HUES48 (cell line): ENCODE data around the gene CCR2.
"Not testable (repeated sequence)": the region's sequence is repeated elsewhere in the genome, so short reads cannot be mapped to it uniquely, and the experiment has no call there.

Source experiments
- H3K27ac ChIP-seq: one replicate; pipeline ENCODE4 v1.7.0; 2013; ENCODE audit warnings: low read depth, low read length, inconsistent platforms
- H3K27me3 ChIP-seq: 2 replicates; pipeline ENCODE4 v1.6.1; 2013; ENCODE audit warnings: mild to moderate bottlenecking, low read length; ENCODE audit not compliant: control insufficient read depth, insufficient read depth
- H3K36me3 ChIP-seq: 2 replicates; pipeline ENCODE4 v1.6.1; 2013; ENCODE audit warnings: low read length; ENCODE audit not compliant: control insufficient read depth, insufficient read depth
- H3K4me1 ChIP-seq: 2 replicates; pipeline ENCODE4 v1.6.1; 2013; ENCODE audit warnings: mild to moderate bottlenecking, low read length; ENCODE audit not compliant: control insufficient read depth, insufficient read depth
- H3K4me3 ChIP-seq: 2 replicates; pipeline ENCODE4 v1.5.1; 2013; ENCODE audit warnings: mild to moderate bottlenecking, low read depth, low read length
- H3K9ac ChIP-seq: 2 replicates; pipeline ENCODE4 v1.6.1; 2013; ENCODE audit warnings: mild to moderate bottlenecking, low read depth, low read length, moderate library complexity
- H3K9me3 ChIP-seq: 2 replicates; pipeline ENCODE4 v1.6.1; 2013; ENCODE audit warnings: low read length; ENCODE audit not compliant: control insufficient read depth, insufficient read depth

CCR2 gene

GRCh38 chr3:46353647-46354410 lies at the start of gene CCR2:
Gene CCR2 (plus strand): TSS chr3:46354111. CDS start chr3:46357528, 3,417 bp downstream.
- 0 out of 2 replicates have a peak, but pooled peaks cover 2% of the 10 kb centered on the region for H3K9me3 ChIP-seq
- no peaks in the 10 kb centered on the region for H3K36me3 ChIP-seq
- no peak within 1 kb of the TSS for H3K4me3 ChIP-seq
- no peak within 1 kb of the TSS for H3K27ac ChIP-seq
- no peak within 1 kb of the TSS for H3K9ac ChIP-seq
- H3K4me1 ChIP-seq = no peaks in the 10 kb centered on the region
- no peaks in the 10 kb centered on the region for H3K27me3 ChIP-seq

- H3K27me3 ChIP-seq = no peaks in the 10 kb centered on the region
- no peak overlapping the region for H3K9ac ChIP-seq
- no peak overlapping the region for H3K4me3 ChIP-seq
- H3K36me3 ChIP-seq = no peaks in the 10 kb centered on the region
- H3K27ac ChIP-seq = no peak overlapping the region
- H3K9me3 ChIP-seq = no peaks in the 10 kb centered on the region
- H3K4me1 ChIP-seq = no peaks in the 10 kb centered on the region
Measured at GRCh38 chr3:46304739-46305138, 49.2 kb upstream of the CCR2 start.

GRCh38 chr3:46312991-46313390 lies 40.9 kb upstream of the CCR2 start:
- H3K9ac ChIP-seq = no peak overlapping the region
- no peak overlapping the region for H3K4me3 ChIP-seq
- H3K27me3 ChIP-seq = no peaks in the 10 kb centered on the region
- no peak overlapping the region for H3K27ac ChIP-seq
- H3K4me1 ChIP-seq = peaks cover 6% of the 10 kb centered on the region
- H3K36me3 ChIP-seq = no peaks in the 10 kb centered on the region
- H3K9me3 ChIP-seq = peaks cover 7% of the 10 kb centered on the region; the same call in 1 of the 2 replicates

- Histone ChIP-seq H3K27ac (no peak overlapping the region), H3K27me3 (no peaks in the 10 kb centered on the region), H3K4me3 (no peak overlapping the region), H3K36me3 (no peaks in the 10 kb centered on the region), H3K9ac (no peak overlapping the region), H3K9me3 (peaks cover 11% of the 10 kb centered on the region; the same call in 1 of the 2 replicates), H3K4me1 (peaks cover 6% of the 10 kb centered on the region)
Measured at GRCh38 chr3:46314517-46314916, 39.4 kb upstream of the CCR2 start.

GRCh38 chr3:46316206-46316605 lies 37.7 kb upstream of the CCR2 start:
- H3K27me3 ChIP-seq = no peaks in the 10 kb centered on the region
- no peak overlapping the region for H3K27ac ChIP-seq
- no peak overlapping the region for H3K9ac ChIP-seq
- no peak overlapping the region for H3K4me3 ChIP-seq
- H3K4me1 ChIP-seq = peaks cover 5% of the 10 kb centered on the region
- peaks cover 11% of the 10 kb centered on the region; the same call in 1 of the 2 replicates for H3K9me3 ChIP-seq
- H3K36me3 ChIP-seq = no peaks in the 10 kb centered on the region

GRCh38 chr3:46318207-46318927 lies 35.5 kb upstream of the CCR2 start:
- H3K4me3 ChIP-seq = no peak overlapping the region
- no peak overlapping the region for H3K27ac ChIP-seq
- H3K27me3 ChIP-seq = no peaks in the 10 kb centered on the region
- no peaks in the 10 kb centered on the region for H3K36me3 ChIP-seq
- H3K9ac ChIP-seq = no peak overlapping the region
- H3K9me3 ChIP-seq = peaks cover 11% of the 10 kb centered on the region; the same call in 1 of the 2 replicates
- H3K4me1 ChIP-seq = no peaks in the 10 kb centered on the region

GRCh38 chr3:46321461-46322104 lies 32.3 kb upstream of the CCR2 start:
- peaks cover 11% of the 10 kb centered on the region; the same call in 1 of the 2 replicates for H3K9me3 ChIP-seq
- H3K4me3 ChIP-seq = no peak overlapping the region
- H3K36me3 ChIP-seq = no peaks in the 10 kb centered on the region
- no peak overlapping the region for H3K27ac ChIP-seq
- H3K27me3 ChIP-seq = no peaks in the 10 kb centered on the region
- no peaks in the 10 kb centered on the region for H3K4me1 ChIP-seq
- H3K9ac ChIP-seq = no peak overlapping the region

- Histone ChIP-seq H3K27ac (no peak overlapping the region), H3K4me1 (no peaks in the 10 kb centered on the region), H3K9me3 (peaks cover 5% of the 10 kb centered on the region; the same call in 1 of the 2 replicates), H3K4me3 (no peak overlapping the region), H3K36me3 (no peaks in the 10 kb centered on the region), H3K9ac (no peak overlapping the region), H3K27me3 (no peaks in the 10 kb centered on the region)
Measured at GRCh38 chr3:46324036-46324435, 29.9 kb upstream of the CCR2 start.

- no peak overlapping the region for H3K27ac ChIP-seq
- H3K27me3 ChIP-seq = no peaks in the 10 kb centered on the region
Measured at GRCh38 chr3:46325645-46326300, 28.1 kb upstream of the CCR2 start.

GRCh38 chr3:46330676-46331075 lies 23.2 kb upstream of the CCR2 start:
- H3K4me1 ChIP-seq, H3K27ac ChIP-seq, H3K36me3 ChIP-seq, H3K9ac ChIP-seq, H3K27me3 ChIP-seq, H3K9me3 ChIP-seq, H3K4me3 ChIP-seq: not testable (repeated sequence)

More at GRCh38 chr3:46325645-46326300, 28.1 kb upstream of the CCR2 start:
- Histone ChIP-seq H3K4me3 (no peak overlapping the region), H3K9me3 (peaks cover 5% of the 10 kb centered on the region; the same call in 1 of the 2 replicates), H3K36me3 (no peaks in the 10 kb centered on the region), H3K4me1 (no peaks in the 10 kb centered on the region), H3K9ac (no peak overlapping the region)
